ENCODE measurements around the gene GRIA1.
"Not testable (repeated sequence)": the region's sequence is repeated elsewhere in the genome, so short reads cannot be mapped to it uniquely, and the experiment has no call there.

GRIA1 gene

GRCh38 chr5:153717287-153717686 is 226.8 kb downstream of the GRIA1 start:
- Histone ChIP-seq H3K4me1 (ENCODE audit: low read length) (no peaks in the 10 kb centered on the region), H3K4me3 (ENCODE audit: low read length) (no peak overlapping the region), H3K9ac (ENCODE audit: low read length) (no peak overlapping the region), H3K79me2 (ENCODE audit: low read length) (no peaks in the 10 kb centered on the region), H3K36me3 (replicated peaks; ENCODE audit: insufficient read depth, low read length) (no peaks in the 10 kb centered on the region), H3K9me2 (replicated peaks; ENCODE audit: insufficient read depth, low read length) (no peaks in the 10 kb centered on the region), H3K27me3 (replicated peaks; ENCODE audit: insufficient read depth, low read length) (no peaks in the 10 kb centered on the region), H3K27ac (ENCODE audit: low read length) (no peak overlapping the region), H2AFZ (ENCODE audit: low read length) (no peak overlapping the region), H3K9me3 (replicated peaks; ENCODE audit: insufficient read depth, low read length) (no peaks in the 10 kb centered on the region), H4K20me1 (ENCODE audit: insufficient read depth, low read length) (no peaks in the 10 kb centered on the region), H3F3A (ENCODE audit: insufficient read depth, low read length) (no peaks in the 10 kb centered on the region), H3K4me2 (ENCODE audit: low read depth, low read length) (no peak overlapping the region)
- no peak for DNase-seq
- TF ChIP-seq EZH2phosphoT487 (IDR thresholded peaks at IDR 0.05; ENCODE audit: low read length), result no peak
- no peak for TF ChIP-seq CTCF (IDR thresholded peaks at IDR 0.05; ENCODE audit: low read length)
- no peak for TF ChIP-seq EZH2 (optimal IDR thresholded peaks at IDR 0.05; ENCODE audit: low read depth, low read length)

GRCh38 chr5:153718713-153719112 is 228.2 kb downstream of the GRIA1 start:
- Histone ChIP-seq H3K9ac (ENCODE audit: low read length) (no peak overlapping the region), H3K36me3 (replicated peaks; ENCODE audit: insufficient read depth, low read length) (no peaks in the 10 kb centered on the region), H4K20me1 (ENCODE audit: insufficient read depth, low read length) (no peaks in the 10 kb centered on the region), H2AFZ (ENCODE audit: low read length) (no peak overlapping the region), H3K4me1 (ENCODE audit: low read length) (no peaks in the 10 kb centered on the region), H3K4me3 (ENCODE audit: low read length) (no peak overlapping the region), H3K27ac (ENCODE audit: low read length) (no peak overlapping the region), H3K79me2 (ENCODE audit: low read length) (no peaks in the 10 kb centered on the region), H3F3A (ENCODE audit: insufficient read depth, low read length) (no peaks in the 10 kb centered on the region), H3K9me3 (replicated peaks; ENCODE audit: insufficient read depth, low read length) (no peaks in the 10 kb centered on the region), H3K27me3 (replicated peaks; ENCODE audit: insufficient read depth, low read length) (no peaks in the 10 kb centered on the region), H3K9me2 (replicated peaks; ENCODE audit: insufficient read depth, low read length) (no peaks in the 10 kb centered on the region), H3K4me2 (ENCODE audit: low read depth, low read length) (no peak overlapping the region)
- TF ChIP-seq EZH2phosphoT487 (IDR thresholded peaks at IDR 0.05; ENCODE audit: low read length) (no peak), CTCF (IDR thresholded peaks at IDR 0.05; ENCODE audit: low read length) (no peak), EZH2 (optimal IDR thresholded peaks at IDR 0.05; ENCODE audit: low read depth, low read length) (no peak)
- no peak for DNase-seq

- no peak overlapping the region for H3K4me2 ChIP-seq (ENCODE audit: low read depth, low read length)
- H2AFZ ChIP-seq (ENCODE audit: low read length), result no peak overlapping the region
- H3K27ac ChIP-seq (ENCODE audit: low read length), result no peak overlapping the region
- H3K4me1 ChIP-seq (ENCODE audit: low read length), result no peaks in the 10 kb centered on the region
- H3K79me2 ChIP-seq (ENCODE audit: low read length), result no peaks in the 10 kb centered on the region
- no peaks in the 10 kb centered on the region for H3K9me2 ChIP-seq (replicated peaks; ENCODE audit: insufficient read depth, low read length)
- no peaks in the 10 kb centered on the region for H4K20me1 ChIP-seq (ENCODE audit: insufficient read depth, low read length)
- H3K4me3 ChIP-seq (ENCODE audit: low read length), result no peak overlapping the region
- H3K9me3 ChIP-seq (replicated peaks; ENCODE audit: insufficient read depth, low read length), result no peaks in the 10 kb centered on the region
- no peak overlapping the region for H3K9ac ChIP-seq (ENCODE audit: low read length)
- H3F3A ChIP-seq (ENCODE audit: insufficient read depth, low read length), result no peaks in the 10 kb centered on the region
- TF ChIP-seq EZH2phosphoT487 (IDR thresholded peaks at IDR 0.05; ENCODE audit: low read length), result no peak
- no peak for TF ChIP-seq EZH2 (optimal IDR thresholded peaks at IDR 0.05; ENCODE audit: low read depth, low read length)
- TF ChIP-seq CTCF (IDR thresholded peaks at IDR 0.05; ENCODE audit: low read length), result no peak
- H3K36me3 ChIP-seq (replicated peaks; ENCODE audit: insufficient read depth, low read length), result no peaks in the 10 kb centered on the region
- no peaks in the 10 kb centered on the region for H3K27me3 ChIP-seq (replicated peaks; ENCODE audit: insufficient read depth, low read length)
- DNase-seq, result no peak
Observed at GRCh38 chr5:153719324-153719723, 228.9 kb downstream of the GRIA1 start.

GRCh38 chr5:153723022-153723610 is 232.6 kb downstream of the GRIA1 start:
- H3K9me2 ChIP-seq (replicated peaks; ENCODE audit: insufficient read depth, low read length); H3K9me3 ChIP-seq (replicated peaks; ENCODE audit: insufficient read depth, low read length); H3K4me2 ChIP-seq (ENCODE audit: low read depth, low read length); H3F3A ChIP-seq (ENCODE audit: insufficient read depth, low read length); H3K4me3 ChIP-seq (ENCODE audit: low read length); H3K27me3 ChIP-seq (replicated peaks; ENCODE audit: insufficient read depth, low read length); H4K20me1 ChIP-seq (ENCODE audit: insufficient read depth, low read length); H3K79me2 ChIP-seq (ENCODE audit: low read length); H3K4me1 ChIP-seq (ENCODE audit: low read length); H2AFZ ChIP-seq (ENCODE audit: low read length); DNase-seq; H3K27ac ChIP-seq (ENCODE audit: low read length); H3K9ac ChIP-seq (ENCODE audit: low read length); H3K36me3 ChIP-seq (replicated peaks; ENCODE audit: insufficient read depth, low read length): not testable (repeated sequence)

All from MM.1S (cell line).